Mesenteric fat pad (tissue), 1 donor: ENCODE data around the gene NEUROD2. TPM values are rescaled to one million over a fixed set of nuclear protein-coding genes. Genes with fewer than 3 reads are reported as not detected.
"Not testable (repeated sequence)": the region's sequence is repeated elsewhere in the genome, so short reads cannot be mapped to it uniquely, and the experiment has no call there.

Experiments
- DNase-seq: peaks from one replicate; pipeline ENCODE4 v3.0.0-alpha.2; 2020; ENCODE audit warnings: low spot score
- total RNA-seq: library from RNA; stranded (reverse); fragmentation: NEBNext Ultra II Directional; extraction: Animal tissue kit (Norgen Biotek cat#: 25700); gene quantifications from one replicate; pipeline ENCODE4 v1.2.1, GENCODE V29; 2021
- donor health status: DM: yes; HTN: yes; CAD: no.

The NEUROD2 gene
- total RNA-seq, 1 donor from 2014 or later = not detected

DNA sequence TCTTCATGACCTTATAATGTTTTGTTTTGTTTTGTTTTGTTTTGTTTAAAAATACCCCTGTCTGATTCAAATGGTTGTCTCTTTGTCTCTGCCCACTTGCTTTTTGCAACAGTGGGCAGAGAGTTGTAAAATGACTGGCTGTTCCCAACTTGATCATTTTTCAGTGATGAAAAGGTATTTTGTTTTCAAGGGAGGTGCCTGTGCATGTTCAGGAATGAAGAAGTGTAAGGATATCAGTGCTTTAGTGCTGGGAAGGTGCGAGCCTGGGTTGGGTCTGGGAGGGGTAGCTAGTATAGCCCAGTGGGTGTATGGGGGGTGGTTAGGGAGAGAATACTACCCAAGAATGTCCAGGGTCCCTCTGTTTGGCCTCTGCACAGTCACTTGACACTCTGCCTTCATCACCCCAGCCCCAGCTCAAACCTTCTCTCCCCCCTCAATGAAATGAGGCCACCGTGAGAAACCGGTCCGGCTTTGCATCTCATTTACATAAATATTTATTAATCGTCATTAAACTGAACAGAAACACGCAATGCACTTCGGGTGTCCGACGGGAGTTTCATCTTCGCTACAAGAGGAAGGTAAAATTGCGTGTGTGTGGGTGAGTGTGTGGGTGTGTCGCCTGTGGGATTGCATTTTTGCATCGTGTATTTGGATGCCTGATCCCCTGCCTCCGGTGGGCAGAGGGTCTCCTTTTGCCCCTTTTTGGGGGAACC is 4.3 kb downstream of the NEUROD2 start:
- no peak for DNase-seq

DNA sequence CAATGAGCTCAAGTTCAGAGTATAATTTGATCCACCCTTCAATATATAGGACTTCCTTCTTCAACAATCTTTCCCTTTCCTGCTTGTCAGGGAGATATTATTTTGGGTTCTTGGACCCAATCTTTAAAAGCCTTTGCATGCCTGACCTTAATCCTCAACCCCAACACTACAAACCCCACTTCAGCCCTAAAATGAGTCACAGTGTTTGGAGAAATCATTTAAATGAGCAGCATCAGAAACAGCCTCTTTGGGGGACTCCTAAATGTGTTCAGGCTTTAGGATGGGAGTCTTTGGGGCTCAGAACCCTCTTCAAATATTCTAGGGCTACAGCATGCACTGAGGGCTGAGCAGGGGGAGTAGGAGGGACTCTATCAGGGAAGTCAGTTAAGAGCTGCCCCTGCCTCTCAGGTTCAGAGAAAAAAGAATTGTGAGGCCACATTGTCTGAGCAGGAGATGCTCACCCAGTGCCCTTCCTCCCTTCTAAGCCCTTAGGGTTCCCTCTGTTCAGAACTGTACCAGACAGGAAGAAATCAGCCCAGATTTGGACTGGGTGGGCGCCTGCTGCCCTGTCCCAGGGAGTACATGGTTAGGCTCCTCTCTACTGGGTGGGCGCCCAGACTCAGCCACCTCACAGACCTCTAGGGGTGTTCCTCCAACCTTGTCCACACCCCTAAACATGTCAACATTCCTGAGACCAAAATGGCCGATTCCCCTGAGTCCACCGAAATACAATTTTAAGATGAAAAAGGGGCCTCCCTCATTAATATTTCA is 5.0 kb downstream of the NEUROD2 start:
- no peak for DNase-seq

DNA sequence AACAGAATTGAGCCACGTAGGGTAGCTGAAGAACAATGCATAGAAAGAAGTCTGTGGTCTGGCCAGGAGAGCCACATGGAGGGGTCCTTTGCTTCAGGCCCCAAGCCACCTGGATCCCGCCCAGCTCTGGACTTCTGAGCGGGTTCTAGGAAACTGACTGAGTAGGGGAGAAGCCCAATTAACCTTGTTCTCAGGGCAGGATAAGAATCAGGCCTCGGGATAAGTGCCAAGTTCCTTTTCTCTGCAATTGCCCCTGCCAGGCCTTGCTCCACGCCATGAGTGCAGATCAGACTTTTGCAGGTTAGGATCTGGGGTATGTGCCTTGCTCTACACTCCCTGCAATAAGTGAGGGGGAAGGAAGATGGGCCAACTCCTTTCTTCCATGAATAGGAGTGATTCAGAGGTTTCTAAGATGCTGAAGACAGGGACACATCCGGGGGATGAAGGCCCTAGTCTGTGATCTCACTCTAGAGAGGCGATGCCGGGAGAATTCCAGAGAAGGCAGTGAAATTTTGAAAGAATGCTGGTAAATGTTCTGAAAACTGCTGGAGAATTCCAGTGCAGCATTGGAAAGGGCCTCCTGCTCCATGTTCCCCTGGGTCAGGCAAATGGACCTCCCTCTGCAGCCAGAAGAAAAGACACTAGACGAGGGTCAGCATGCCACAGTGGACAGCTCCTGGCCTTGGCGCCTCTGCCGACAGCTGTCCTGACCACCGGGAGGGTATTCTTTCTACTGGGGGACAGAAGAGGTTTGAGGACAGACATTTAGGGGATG is 5.8 kb downstream of the NEUROD2 start:
- DNase-seq = no peak

DNA sequence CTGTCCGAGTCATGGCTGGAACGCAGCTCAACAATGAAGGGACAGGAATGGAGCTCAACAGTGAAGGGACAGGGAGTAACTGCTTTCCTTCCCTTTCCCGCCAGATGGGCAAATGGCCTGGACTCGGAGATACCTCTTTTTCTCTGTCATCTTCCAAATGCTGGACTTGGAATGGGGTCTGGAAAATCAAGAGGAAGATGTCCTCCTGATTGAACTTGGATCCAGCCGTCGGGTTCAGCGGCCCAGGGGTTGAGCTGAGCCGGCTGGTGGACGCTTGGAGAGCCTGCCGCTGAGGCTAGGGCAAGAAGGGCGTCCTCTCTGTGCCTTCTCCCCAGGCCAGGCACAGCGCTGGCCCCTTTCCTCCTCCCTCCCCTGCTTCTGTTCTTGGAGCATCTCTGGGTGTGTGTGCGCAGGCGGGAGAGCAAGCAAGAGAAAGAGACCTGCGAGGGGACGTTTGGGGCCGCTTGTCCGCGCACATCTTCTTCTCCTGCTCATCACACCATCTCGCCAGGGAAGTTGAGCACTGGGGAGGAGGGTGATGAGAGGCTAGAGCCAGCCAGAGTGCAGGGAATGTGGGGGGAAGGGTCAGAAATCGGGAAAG is 6.6 kb downstream of the NEUROD2 start:
- no peak for DNase-seq

DNA sequence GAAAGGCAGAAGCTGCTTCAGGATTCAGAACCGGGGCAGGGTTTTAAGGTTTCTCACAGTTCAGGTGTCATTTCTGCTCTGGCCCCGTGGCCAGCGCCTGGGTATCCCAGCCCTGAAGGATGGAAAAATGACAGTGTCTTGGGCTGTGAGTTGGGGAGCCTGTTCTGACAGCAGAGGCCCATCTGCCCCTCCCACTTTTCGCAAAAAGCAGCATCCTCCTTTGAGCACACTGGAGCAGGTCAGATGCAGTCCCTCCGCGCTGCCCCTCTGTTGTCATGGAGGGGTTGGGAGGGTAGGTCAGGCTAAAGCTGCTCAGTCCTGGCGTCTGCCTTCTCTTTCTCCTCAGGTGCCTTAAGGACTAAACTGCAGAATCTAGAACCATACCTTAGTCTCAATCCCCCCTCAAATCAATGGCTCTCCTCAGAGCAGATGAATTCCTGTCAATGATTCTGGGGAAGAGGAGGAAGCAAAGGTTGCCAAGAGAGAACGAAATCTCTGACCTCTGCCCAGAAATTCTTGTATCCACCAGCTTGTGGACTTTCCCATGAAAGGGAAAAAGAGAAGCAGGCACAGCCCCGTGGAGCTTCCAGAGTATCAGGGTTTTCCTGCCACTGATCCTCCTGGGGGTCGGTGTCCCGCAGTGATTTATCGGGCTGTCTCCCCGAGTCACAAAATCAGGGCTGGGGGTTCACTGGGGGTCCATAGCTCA is 7.3 kb downstream of the NEUROD2 start:
- no peak for DNase-seq

DNA sequence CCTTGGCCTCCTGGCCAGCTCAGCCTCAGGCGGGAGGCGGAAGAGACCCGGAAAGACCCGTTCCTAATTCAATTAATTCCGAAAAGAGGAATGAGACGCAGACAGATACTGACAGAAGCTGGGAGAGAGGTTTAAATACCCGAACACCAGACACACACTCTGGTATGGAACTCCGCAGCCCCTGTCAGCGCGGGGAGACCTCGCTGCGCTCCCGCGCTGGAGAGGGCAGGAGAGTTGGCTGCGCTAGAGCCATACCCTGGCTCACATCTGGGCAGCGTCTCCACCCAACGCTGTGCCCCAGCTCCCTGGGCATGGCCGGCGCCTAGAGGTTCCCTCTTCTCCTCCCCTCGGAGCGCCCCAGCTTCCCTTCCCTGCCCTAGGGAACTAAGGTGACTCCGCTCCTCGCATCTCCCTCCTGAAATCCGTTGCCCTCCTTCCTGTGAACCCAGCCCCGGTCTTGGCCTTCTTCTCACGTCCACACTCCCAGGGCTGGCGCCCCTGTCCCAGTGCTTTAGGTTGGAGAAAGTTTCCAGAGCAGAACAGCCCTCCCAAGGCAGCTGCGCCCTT is 8.0 kb downstream of the NEUROD2 start:
- no peak for DNase-seq

DNA sequence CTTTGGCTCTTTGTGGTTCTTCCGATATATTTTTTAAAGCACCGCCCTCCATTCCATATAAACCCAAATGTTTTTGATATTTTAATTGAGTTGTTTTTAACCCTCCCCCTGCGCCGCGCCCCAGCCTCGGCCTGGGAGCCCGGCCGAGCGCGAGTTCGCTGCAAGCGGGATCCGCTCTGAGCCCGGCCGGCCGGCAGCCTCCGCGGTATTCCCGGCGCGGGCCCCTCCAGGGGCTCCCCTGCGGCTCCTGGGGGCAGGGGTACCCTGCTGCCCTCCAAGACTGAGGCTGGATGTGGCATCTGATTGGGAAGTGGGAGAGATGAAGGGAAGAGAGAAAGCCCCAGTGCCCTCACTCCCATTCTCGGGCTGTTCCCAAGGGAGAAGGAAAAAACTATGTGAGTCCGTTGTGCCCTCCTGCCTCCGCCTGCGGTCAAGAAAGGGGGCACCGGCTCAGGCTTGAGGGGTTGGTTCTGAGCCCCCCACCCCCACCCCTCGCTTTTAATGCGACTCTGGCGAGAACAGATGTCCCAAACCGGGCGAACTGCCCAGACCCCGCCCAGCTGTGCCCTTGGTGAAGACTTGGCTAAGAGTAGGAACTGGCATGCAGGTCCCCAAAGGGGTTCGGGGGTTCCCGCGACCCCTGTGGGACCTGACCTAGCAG is 8.6 kb downstream of the NEUROD2 start:
- DNase-seq = no peak

DNA sequence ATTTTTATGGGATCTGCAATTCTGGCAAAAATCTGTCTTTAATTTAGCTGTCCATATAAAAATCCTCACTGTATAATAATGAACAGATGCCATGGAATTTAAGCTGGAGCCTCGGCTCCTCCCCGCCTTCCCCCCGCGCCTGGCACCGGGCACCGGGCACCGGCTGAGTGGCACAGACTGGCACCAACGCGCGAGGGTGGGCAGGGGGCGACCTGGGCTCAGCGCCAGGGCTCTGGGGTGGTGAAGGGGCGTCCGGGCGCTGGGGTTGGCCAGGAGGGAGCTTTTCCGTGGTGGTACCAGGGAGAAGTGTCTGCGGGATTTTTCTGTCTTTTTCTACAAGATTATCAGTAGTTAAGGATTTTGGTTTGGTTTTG is 9.1 kb downstream of the NEUROD2 start:
- DNase-seq = no peak

DNA sequence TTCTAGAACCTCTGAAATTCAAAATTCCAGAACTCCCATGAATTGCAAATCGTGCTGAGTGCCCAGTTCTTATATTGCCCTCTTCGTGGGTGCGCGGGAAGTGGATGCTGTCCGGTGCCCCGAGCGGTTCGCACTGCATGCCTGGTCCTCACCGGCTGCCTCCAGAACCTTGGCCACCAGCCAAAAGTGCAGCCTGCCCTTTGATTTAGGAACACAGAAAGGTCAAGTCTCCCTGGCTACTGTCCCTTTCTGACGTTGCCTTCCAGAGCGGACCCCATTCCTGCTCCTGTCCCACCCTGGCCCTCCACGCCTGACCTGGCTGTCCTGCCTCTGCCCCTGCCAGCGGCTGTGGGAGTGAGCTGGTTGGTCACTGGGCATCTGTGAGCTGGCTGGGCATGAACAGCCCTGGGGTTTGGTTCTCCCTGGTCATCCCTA is 9.7 kb downstream of the NEUROD2 start:
- DNase-seq = no peak

DNA sequence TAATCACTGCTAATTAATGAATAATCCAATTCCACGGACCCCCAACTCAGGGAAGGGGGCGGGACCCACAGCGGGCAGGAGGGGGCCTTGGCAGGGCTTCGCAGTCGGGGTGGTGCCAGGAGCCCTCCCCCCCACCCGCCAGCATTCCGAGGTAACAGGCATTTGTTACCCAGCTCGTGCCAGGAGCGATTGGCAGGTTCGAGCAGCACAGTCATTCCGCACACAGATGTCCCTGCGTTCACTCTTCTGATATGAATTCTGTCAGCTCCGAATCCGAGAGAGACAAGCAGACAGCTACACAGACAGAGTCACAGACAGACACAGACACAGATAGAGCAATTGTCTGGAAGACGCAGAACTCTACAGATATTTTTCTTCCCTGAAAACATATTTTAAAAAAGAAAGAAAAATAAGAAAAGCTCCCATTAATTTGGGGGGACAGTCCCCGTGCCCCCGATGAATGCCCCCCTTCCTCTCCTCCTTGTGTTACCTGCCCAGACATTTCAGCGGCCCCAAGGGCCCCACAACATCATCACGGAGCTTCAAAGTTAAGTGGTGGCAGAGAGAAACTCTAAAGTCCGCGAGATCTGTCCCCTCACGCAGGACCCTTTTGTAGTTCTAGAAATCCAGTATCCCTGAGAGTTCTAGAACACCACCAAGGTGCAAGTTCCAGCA is 10.2 kb downstream of the NEUROD2 start:
- no peak for DNase-seq

DNA sequence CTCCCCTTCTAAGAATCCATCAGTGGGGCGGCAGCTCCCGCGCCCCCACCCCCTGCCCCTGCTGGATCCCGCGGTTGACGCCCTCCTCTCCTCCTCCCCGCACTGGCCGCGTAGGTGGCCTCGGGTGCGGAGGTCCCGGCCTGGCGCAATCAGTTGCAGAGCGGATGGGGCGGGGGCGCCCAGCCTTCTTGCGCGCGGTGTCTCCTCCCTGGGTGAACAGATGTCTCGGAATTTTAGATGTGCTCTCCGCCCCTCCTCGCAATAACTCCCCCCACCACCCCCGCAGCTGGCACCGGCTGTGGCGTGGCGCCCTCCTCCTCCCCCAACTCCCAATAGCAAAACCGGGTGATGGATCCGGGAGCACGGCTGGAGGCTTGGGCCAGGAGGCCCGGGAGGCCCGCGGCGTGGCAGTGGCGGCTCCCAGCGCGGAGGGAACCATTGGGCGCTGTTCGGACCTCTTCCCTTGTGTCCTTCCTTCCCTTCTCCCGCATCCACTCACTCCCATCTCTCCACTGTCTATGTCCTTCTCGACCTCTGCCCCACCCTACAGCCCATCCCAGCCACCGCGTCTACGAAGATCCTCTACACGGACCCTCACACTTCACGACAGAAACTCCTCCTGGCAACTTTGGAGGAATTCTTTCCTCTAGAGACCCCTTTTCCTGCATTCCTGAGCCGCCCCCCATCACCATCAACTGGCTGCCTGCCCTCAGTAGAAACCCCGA is 11.0 kb downstream of the NEUROD2 start:
- no peak for DNase-seq

DNA sequence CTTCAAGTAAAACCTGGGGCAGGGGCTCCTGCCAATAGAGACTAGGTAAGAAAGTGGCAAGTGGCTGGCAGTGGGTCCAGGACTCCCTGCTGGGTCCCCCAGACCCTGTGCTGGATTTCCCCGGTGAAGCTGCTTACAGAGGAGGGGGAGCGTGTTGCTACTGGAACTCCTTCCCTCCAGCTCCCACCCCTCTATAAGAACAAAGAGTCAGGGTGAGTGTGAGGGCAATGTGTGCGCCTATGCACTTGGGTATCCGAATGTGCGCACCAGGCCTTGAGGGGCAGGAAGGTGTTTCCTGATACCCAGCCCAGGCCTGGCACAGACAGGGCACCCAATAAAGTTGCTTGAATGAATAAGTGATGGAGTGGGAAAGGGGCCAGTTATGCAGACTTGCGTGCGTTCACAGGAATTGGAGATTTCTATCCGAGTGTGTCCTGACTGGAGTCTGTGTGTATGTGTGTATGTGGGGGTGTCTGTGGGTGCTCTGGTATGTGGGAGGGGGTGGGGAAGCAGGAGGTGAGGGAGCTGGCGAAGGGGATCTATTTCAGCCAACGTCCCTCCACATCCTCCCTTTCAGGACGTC is 11.7 kb downstream of the NEUROD2 start:
- DNase-seq = no peak

DNA sequence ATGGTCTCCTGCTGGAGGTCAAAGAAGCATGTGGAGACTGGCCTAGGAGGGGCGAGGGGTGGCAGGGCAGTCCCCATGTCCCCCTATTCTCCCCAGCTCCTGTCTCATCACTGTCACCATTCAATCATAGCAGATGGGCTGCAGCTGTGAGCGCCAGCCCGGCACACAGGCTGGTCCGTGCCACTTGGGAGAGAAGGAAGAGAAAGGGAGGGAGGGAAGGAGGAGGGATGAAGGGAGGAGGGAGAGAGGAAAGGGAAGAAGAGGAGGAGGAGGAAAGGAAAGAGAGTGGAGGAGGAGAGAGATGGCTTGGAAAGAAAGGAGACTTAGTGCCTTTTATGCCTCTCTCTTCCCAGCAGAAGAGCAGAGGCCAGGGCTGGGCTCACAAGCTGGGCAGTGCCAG is 12.4 kb downstream of the NEUROD2 start:
- DNase-seq = no peak

DNA sequence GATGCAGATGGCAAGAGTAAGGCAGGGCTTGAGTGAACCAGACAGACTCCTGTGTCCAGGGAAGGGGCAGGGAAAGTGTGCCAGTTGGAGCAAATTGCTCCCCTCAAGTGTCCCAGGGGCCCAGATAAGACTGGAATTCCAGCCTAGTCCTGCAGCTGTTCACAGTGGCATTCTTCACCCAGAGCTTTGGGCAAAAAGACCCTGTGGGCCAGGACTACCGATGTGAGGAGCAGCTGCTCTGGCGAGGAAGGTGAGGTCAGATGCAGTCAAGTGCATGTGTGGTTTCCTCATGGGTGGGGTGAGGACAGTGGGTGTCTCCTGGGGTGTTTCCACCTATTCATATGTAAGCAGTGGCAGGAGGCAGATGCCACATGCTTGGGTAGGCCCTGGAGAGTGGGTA is 14.3 kb downstream of the NEUROD2 start:
- no peak for DNase-seq

DNA sequence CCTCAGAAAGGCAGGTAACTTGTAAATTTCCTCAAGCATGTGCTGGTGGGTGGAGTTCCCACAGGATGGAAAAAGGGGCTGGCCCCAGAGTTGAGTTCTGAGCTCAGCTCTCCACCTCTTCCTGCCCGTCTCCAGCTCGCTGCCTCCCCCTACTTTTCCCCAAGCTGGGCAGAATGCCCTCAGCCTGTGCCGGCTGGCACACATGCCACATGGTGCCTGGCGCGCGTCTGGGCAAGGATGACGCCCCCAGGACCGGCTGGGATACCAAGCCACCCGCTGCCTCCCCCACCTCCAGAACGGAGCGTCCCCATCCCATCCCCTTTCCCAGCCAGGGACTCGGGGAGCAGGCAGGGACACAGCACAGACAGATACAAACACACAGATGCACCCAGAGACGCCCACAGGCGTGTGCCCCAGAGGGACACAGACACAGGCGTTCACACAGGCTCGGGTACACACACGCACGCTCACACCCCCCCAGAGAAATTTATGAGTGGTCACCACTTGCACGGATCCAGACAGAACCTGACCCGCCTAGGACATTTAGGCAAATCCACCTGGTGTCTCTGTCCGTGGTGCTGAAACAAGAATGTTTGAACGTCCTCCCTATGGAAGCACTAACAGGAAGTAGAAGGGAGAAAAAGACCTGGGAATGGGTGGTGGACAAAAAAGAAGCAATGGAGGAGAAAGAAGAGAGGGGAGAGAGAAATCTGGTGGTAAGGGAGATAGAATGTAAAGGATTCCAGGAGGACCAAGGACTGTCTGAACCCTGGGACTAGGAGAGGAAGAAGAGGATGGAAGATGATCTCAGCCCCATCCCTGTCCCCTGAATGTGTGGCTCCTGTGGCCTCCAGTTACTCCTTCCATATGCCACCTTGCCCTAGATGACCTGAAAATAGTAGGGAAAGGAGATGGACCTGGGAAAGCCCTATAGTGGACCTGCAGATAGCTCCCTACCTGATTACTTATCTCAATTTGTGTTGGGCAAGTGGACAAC is 15.5 kb downstream of the NEUROD2 start:
- no peak for DNase-seq

DNA sequence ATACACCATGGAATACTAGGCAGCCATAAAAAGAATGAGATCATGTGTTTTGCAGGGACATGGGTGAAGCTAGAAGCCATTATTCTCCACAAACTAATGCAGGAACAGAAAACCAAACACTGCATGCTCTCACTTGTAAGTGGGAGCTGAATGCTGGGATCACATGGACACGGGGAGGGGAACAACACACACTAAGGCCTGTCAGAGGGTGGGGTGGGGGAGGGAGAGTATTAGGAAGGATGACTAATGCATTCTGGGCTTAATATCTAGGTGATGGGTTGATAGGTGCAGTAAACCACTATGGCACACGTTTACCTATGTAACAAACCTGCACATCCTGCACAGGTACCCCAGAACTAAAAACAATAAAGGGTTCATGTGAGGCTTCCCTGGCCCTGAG is 17.5 kb downstream of the NEUROD2 start:
- not testable (repeated sequence) for DNase-seq

DNA sequence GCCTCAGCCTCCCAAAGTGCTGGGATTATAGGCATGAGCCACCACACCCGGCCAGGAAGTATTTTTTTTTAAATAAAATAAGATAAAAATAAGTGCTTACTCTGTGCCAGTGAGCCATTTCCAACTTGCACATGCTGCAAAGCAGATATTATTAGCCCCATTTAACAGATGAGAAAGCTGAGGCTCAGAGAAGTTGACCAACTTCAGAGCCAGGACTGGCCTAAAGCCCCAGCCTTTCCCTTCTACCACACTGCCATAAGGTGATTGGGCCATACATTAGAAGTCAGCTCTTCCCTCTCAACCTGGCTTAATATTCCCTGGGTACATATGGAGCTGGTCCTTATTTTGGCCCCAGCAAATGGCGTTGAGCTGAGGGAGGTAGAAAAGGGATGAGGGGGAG is 25.1 kb downstream of the NEUROD2 start:
- no peak for DNase-seq
